Bronchial epithelial cell (primary cell): ENCODE data around the gene PARP6. TPM values are rescaled to one million over a fixed set of nuclear protein-coding genes. Genes with fewer than 3 reads are reported as not detected.

Source experiments
- DNase-seq: peaks from one replicate; pipeline ENCODE4 v3.0.0-alpha.2; 2010; ENCODE audit warnings: low read depth
- FAIRE-seq: peaks from 2 replicates; lab custom pipeline; 2011; peaks lifted over from hg19 to GRCh38; lab: Jason Lieb, UNC
- H3K27me3 ChIP-seq: 2 replicates; pipeline ENCODE4 v1.5.1; 2011; ENCODE audit warnings: low read length; ENCODE audit not compliant: control insufficient read depth, insufficient read depth
- H3K36me3 ChIP-seq: 2 replicates; pipeline ENCODE4 v1.5.1; 2011; ENCODE audit warnings: low read length; ENCODE audit not compliant: control insufficient read depth, insufficient read depth
- H3K4me3 ChIP-seq: 2 replicates; pipeline ENCODE4 v1.5.1; 2011; ENCODE audit warnings: mild to moderate bottlenecking, low read depth, low read length, control low read depth
- CTCF ChIP-seq: IDR thresholded peaks from 2 replicates; pipeline ENCODE4 v1.5.1; 2011; ENCODE audit warnings: mild to moderate bottlenecking, moderate library complexity, low read length, control low read depth, inconsistent platforms; ENCODE audit not compliant: insufficient read depth, severe bottlenecking
- total RNA-seq: library from RNA; depleted of rRNA; stranded (reverse); fragments of >200 nt; gene quantifications from 2 replicates; pipeline ENCODE4 v1.2.1, GENCODE V29; 2014

Gene PARP6
- total RNA-seq, 1 donor from 2014 or later = 17.6 TPM

- Histone ChIP-seq H3K27me3 (peaks cover 4% of the 10 kb centered on the region), H3K36me3 (no peaks in the 10 kb centered on the region), H3K4me3 (no peak overlapping the region)
- no peak for DNase-seq
- FAIRE-seq = no peak
- no peak for TF ChIP-seq CTCF
Observed at GRCh38 chr15:72315706-72316370, 43.5 kb upstream of the PARP6 start.

GRCh38 chr15:72313881-72314280 lies 41.5 kb upstream of the PARP6 start:
- no peak for FAIRE-seq
- no peaks in the 10 kb centered on the region for H3K36me3 ChIP-seq
- no peak overlapping the region for H3K4me3 ChIP-seq
- peaks cover 4% of the 10 kb centered on the region for H3K27me3 ChIP-seq
- no peak for DNase-seq
- no peak for TF ChIP-seq CTCF

- TF ChIP-seq CTCF = no peak
- no peak for DNase-seq
- no peak overlapping the region for H3K4me3 ChIP-seq
- H3K36me3 ChIP-seq = no peaks in the 10 kb centered on the region
- peaks cover 4% of the 10 kb centered on the region for H3K27me3 ChIP-seq
- peak; percentile 32 for FAIRE-seq
Observed at GRCh38 chr15:72313448-72313840, 41.1 kb upstream of the PARP6 start.

GRCh38 chr15:72312605-72313447 lies 40.5 kb upstream of the PARP6 start:
- TF ChIP-seq CTCF = peak; percentile 85
- no peaks in the 10 kb centered on the region for H3K36me3 ChIP-seq
- no peak overlapping the region for H3K4me3 ChIP-seq
- peaks cover 2% of the 10 kb centered on the region for H3K27me3 ChIP-seq
- no peak for FAIRE-seq
- peak; percentile 50 for DNase-seq

- no peak for DNase-seq
- no peak for FAIRE-seq
- TF ChIP-seq CTCF = no peak
- no peak overlapping the region for H3K4me3 ChIP-seq
- H3K36me3 ChIP-seq = no peaks in the 10 kb centered on the region
- H3K27me3 ChIP-seq = no peaks in the 10 kb centered on the region
Observed at GRCh38 chr15:72307026-72307425, 34.7 kb upstream of the PARP6 start.
